ENCODE results near the gene DYRK1A.

The DYRK1A gene

DNA sequence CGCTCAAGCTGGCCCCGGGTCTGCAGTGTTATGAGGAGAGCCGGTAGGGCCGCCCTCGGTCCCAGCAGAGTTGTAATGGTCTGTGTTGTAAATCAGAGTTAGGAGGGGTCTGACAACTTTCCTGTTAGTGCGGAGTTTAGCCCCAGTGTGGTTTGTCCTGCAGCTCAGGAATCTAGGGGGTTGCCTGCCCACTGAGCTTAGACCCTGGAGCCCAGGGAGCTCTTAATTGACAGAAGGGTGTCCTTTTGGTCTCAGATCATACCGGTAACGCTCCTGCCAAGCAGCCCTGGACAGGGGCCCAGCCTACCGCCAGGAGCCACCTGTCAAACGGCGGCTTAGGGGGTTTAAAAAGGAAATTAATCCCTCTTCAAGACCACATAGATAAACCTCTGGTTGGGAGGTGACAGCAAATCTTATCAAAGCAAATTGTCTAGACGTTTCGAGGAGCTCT is 164.4 kb downstream of the DYRK1A start:
- no peaks in the 10 kb centered on the region for H3F3A ChIP-seq (ENCODE audit: insufficient read depth)
- no peaks in the 10 kb centered on the region for H3K79me2 ChIP-seq (ENCODE audit: insufficient read depth, low read length)
- no peak overlapping the region for H3K4me3 ChIP-seq (ENCODE audit: insufficient read depth, low read length, poor library complexity, severe bottlenecking)
- no peak overlapping the region for H2AFZ ChIP-seq (ENCODE audit: low read depth, low read length, severe bottlenecking)
- TF ChIP-seq, protein P1, sequence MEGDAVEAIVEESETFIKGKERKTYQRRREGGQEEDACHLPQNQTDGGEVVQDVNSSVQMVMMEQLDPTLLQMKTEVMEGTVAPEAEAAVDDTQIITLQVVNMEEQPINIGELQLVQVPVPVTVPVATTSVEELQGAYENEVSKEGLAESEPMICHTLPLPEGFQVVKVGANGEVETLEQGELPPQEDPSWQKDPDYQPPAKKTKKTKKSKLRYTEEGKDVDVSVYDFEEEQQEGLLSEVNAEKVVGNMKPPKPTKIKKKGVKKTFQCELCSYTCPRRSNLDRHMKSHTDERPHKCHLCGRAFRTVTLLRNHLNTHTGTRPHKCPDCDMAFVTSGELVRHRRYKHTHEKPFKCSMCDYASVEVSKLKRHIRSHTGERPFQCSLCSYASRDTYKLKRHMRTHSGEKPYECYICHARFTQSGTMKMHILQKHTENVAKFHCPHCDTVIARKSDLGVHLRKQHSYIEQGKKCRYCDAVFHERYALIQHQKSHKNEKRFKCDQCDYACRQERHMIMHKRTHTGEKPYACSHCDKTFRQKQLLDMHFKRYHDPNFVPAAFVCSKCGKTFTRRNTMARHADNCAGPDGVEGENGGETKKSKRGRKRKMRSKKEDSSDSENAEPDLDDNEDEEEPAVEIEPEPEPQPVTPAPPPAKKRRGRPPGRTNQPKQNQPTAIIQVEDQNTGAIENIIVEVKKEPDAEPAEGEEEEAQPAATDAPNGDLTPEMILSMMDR (IDR thresholded peaks at IDR 0.05; ENCODE audit: insufficient read depth, low read length, poor library complexity, severe bottlenecking), result no peak
- TF ChIP-seq EZH2phosphoT487 (conservative IDR thresholded peaks at IDR 0.05; ENCODE audit: low read length), result no peak
- H3K4me2 ChIP-seq (ENCODE audit: low read depth, low read length, poor library complexity, severe bottlenecking), result no peak overlapping the region
- H3K36me3 ChIP-seq (ENCODE audit: low read length), result no peaks in the 10 kb centered on the region
- no peak overlapping the region for H3K9ac ChIP-seq (ENCODE audit: low read length)
- no peak overlapping the region for H3K27ac ChIP-seq (ENCODE audit: low read depth, low read length)
- H4K20me1 ChIP-seq (ENCODE audit: low read depth, low read length), result no peaks in the 10 kb centered on the region
- H3K27me3 ChIP-seq (ENCODE audit: low read length), result no peaks in the 10 kb centered on the region
- H3K9me2 ChIP-seq (replicated peaks; ENCODE audit: insufficient read depth, low read length), result no peaks in the 10 kb centered on the region
- H3K9me3 ChIP-seq (ENCODE audit: insufficient read depth, low read length), result no peaks in the 10 kb centered on the region

DNA sequence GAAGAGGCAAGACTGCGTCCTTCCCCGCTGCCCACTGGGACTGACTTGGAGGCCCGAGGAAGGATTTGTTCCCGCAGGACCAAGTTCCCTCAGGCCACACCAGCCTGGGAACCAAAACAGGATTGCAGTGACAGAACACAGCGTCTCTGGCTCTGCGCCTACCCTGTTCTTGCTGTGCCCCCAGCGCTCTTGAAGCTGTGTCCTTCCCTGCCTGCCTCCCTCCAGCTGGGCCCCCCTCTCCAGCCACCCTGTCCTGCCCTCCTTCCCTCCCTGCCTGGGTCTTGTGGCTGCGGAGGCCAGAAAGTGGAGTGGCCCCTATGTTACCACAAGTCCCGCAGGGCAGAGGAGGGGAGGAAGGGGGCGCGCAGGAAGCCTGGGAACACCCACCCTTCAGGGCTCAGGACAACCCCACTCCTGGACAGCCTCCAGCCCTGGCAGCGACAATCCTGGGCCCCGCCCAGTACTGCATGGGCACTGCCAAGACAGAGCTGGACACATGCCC is 164.9 kb downstream of the DYRK1A start:
- no peaks in the 10 kb centered on the region for H3K79me2 ChIP-seq (ENCODE audit: insufficient read depth, low read length)

DNA sequence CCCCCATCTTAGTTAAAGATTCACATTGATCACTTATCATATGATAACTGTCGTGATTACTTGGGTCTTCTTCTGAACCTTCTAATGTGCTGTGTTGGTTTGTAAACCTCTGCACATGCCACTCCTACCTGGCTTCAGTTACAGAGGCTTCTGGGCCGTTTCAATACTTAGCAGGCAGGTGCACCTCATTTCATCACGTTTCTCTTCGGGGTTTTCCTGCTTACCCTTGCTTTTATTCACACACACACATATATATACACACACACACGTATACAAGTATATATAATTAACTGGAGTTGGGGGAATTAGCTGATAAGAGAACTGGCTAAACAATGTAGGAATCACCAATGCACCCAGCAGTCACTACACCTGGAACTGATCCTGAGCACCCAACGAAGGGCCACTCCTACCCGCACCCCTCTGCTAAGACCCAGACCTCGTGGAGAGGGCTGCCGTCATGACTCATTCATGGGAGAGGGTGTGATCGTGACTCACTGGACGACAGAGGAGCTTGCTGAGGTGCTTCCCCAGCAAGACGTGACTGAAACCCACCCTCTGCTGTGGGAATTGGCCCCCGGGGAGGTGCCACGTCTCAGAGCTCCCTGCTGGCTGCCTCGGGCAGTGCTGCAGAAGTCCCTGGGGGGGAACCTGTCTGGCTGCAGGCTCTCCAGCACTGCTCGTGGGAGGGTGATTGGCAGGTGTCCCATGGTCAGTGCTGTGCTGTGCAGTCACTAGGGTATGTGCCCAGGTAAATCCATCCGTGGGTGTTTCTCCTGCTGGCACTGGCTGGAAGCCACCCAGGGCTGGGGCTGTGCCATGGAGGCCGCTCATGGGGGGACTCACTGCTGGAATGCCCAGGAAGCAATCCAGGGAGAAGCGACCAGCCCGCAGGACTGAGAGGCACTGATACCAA is 166.6 kb downstream of the DYRK1A start:
- TF ChIP-seq, protein P1 (IDR thresholded peaks at IDR 0.05; ENCODE audit: insufficient read depth, low read length, poor library complexity, severe bottlenecking), result no peak
- no peak for TF ChIP-seq EZH2phosphoT487 (conservative IDR thresholded peaks at IDR 0.05; ENCODE audit: low read length)
- Histone ChIP-seq H3K27ac (ENCODE audit: low read depth, low read length) (no peak overlapping the region), H3K36me3 (ENCODE audit: low read length) (no peaks in the 10 kb centered on the region), H3K27me3 (ENCODE audit: low read length) (no peaks in the 10 kb centered on the region), H3K9me2 (replicated peaks; ENCODE audit: insufficient read depth, low read length) (no peaks in the 10 kb centered on the region), H3K4me2 (ENCODE audit: low read depth, low read length, poor library complexity, severe bottlenecking) (no peak overlapping the region), H4K20me1 (ENCODE audit: low read depth, low read length) (no peaks in the 10 kb centered on the region), H3K79me2 (ENCODE audit: insufficient read depth, low read length) (no peaks in the 10 kb centered on the region), H3K9ac (ENCODE audit: low read length) (no peak overlapping the region), H2AFZ (ENCODE audit: low read depth, low read length, severe bottlenecking) (no peak overlapping the region), H3K4me3 (ENCODE audit: insufficient read depth, low read length, poor library complexity, severe bottlenecking) (no peak overlapping the region), H3F3A (ENCODE audit: insufficient read depth) (no peaks in the 10 kb centered on the region), H3K9me3 (ENCODE audit: insufficient read depth, low read length) (no peaks in the 10 kb centered on the region)

More for the DNA sequence above, 164.9 kb downstream of the DYRK1A start:
- Histone ChIP-seq H3K27me3 (ENCODE audit: low read length) (no peaks in the 10 kb centered on the region), H3K9me3 (ENCODE audit: insufficient read depth, low read length) (no peaks in the 10 kb centered on the region), H4K20me1 (ENCODE audit: low read depth, low read length) (no peaks in the 10 kb centered on the region), H3K9ac (ENCODE audit: low read length) (no peak overlapping the region), H3K4me2 (ENCODE audit: low read depth, low read length, poor library complexity, severe bottlenecking) (no peak overlapping the region), H3K4me3 (ENCODE audit: insufficient read depth, low read length, poor library complexity, severe bottlenecking) (no peak overlapping the region), H3K36me3 (ENCODE audit: low read length) (no peaks in the 10 kb centered on the region), H3K27ac (ENCODE audit: low read depth, low read length) (no peak overlapping the region), H3K9me2 (replicated peaks; ENCODE audit: insufficient read depth, low read length) (no peaks in the 10 kb centered on the region), H2AFZ (ENCODE audit: low read depth, low read length, severe bottlenecking) (no peak overlapping the region), H3F3A (ENCODE audit: insufficient read depth) (no peaks in the 10 kb centered on the region)
- TF ChIP-seq, protein P1 (IDR thresholded peaks at IDR 0.05; ENCODE audit: insufficient read depth, low read length, poor library complexity, severe bottlenecking), result no peak
- TF ChIP-seq EZH2phosphoT487 (conservative IDR thresholded peaks at IDR 0.05; ENCODE audit: low read length), result no peak
